ENCODE results near the gene RASGRP4. TPM values are rescaled to one million over a fixed set of nuclear protein-coding genes. Genes with fewer than 3 reads are reported as not detected.
A peak's percentile ranks its signal among the peaks of the same experiment; 100 is the strongest.

RASGRP4 gene
- total RNA-seq, 1 donor from 2014 or later: not detected

DNA sequence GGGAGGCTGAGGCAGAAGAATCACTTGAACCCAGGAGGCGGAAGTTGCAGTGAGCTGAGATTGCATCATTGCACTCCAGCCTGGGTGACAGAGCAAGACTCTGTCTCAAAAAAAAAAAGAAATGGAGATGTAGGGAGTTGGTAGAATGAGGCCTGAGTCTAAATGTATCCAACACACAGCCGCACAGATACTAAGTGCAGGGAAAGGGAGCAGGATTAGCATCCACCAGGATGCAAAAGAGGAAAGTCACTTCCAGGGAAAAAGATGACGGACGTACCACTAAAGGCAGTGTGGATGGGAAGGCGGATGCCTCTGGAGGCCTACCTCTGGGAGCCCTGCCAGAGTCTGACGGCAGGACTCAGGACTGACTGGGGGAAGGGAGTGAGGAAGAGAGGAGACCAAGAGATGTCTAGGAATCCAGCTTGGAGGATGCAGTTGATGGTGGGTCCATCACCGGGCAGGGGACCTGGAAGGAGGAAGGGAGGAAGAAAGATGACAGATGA is 16.3 kb downstream of the RASGRP4 start:
- no peaks in the 10 kb centered on the region for H3K27me3 ChIP-seq (ENCODE audit: insufficient read depth, low read length)
- TF ChIP-seq, protein P1, sequence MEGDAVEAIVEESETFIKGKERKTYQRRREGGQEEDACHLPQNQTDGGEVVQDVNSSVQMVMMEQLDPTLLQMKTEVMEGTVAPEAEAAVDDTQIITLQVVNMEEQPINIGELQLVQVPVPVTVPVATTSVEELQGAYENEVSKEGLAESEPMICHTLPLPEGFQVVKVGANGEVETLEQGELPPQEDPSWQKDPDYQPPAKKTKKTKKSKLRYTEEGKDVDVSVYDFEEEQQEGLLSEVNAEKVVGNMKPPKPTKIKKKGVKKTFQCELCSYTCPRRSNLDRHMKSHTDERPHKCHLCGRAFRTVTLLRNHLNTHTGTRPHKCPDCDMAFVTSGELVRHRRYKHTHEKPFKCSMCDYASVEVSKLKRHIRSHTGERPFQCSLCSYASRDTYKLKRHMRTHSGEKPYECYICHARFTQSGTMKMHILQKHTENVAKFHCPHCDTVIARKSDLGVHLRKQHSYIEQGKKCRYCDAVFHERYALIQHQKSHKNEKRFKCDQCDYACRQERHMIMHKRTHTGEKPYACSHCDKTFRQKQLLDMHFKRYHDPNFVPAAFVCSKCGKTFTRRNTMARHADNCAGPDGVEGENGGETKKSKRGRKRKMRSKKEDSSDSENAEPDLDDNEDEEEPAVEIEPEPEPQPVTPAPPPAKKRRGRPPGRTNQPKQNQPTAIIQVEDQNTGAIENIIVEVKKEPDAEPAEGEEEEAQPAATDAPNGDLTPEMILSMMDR (IDR thresholded peaks at IDR 0.05; ENCODE audit: insufficient read depth, low read depth, low read length): no peak
- no peak for TF ChIP-seq EZH2 (IDR thresholded peaks at IDR 0.05; ENCODE audit: insufficient read depth, low read length)

DNA sequence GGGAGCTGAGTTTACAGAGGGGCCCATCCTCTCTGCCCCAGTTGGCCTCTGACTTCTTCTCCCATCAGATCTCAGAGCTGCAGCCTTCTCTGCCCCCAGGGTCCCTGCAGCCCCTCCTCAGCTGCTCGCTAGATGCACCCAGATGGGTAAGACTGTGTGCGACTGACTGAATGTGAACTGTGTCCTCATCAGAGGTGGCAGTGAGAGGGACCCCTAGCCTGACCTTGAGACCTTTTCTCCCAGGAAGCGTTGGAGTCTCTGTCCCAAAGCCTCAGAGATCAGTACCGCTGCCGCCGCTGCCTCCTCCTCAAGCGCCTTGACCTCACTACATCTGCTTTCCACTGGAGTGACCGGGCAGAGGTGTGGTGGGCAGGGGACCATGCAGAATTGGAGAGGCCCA is 20.7 kb downstream of the RASGRP4 start:
- H3K36me3 Mint-ChIP-seq (ENCODE audit: low read depth, unreplicated experiment): peaks cover 12% of the 10 kb centered on the region
- H3K9me3 Mint-ChIP-seq (ENCODE audit: unreplicated experiment): peaks cover 4% of the 10 kb centered on the region
- no peak overlapping the region for H3K9ac ChIP-seq (ENCODE audit: low read length)
- H3K9me3 ChIP-seq (ENCODE audit: insufficient read depth, low read depth, low read length): no peaks in the 10 kb centered on the region
- H3K4me2 ChIP-seq (ENCODE audit: low read length): no peak overlapping the region
- no peak overlapping the region for H3K27ac ChIP-seq (ENCODE audit: low read depth, low read length)
- TF ChIP-seq, protein P1 (IDR thresholded peaks at IDR 0.05; ENCODE audit: insufficient read depth, low read depth, low read length): no peak
- no peak for TF ChIP-seq EZH2 (IDR thresholded peaks at IDR 0.05; ENCODE audit: insufficient read depth, low read length)
- FAIRE-seq: no peak
- peaks cover 4% of the 10 kb centered on the region for H3K27me3 Mint-ChIP-seq (ENCODE audit: low read depth, unreplicated experiment)
- H4K20me1 ChIP-seq (ENCODE audit: insufficient read depth, low read length): no peaks in the 10 kb centered on the region
- no peak overlapping the region for H3K27ac Mint-ChIP-seq (ENCODE audit: unreplicated experiment)
- H3K36me3 ChIP-seq (ENCODE audit: insufficient read depth, low read length): no peaks in the 10 kb centered on the region
- H3K27me3 ChIP-seq (ENCODE audit: insufficient read depth, low read length): no peaks in the 10 kb centered on the region
- peaks cover 8% of the 10 kb centered on the region for H3K79me2 ChIP-seq (ENCODE audit: insufficient read depth, low read length)
- peaks cover 4% of the 10 kb centered on the region for H3K4me1 ChIP-seq (ENCODE audit: insufficient read depth, low read length)
- no peak for DNase-seq (ENCODE audit: low read depth)
- H3K4me3 Mint-ChIP-seq (ENCODE audit: unreplicated experiment): peak overlapping the region; percentile 62
- no peak overlapping the region for H2AFZ ChIP-seq (ENCODE audit: low read depth, low read length)
- H3K4me3 ChIP-seq (ENCODE audit: insufficient read depth, low read depth, low read length): no peak overlapping the region
- peaks cover 11% of the 10 kb centered on the region for H3K4me1 Mint-ChIP-seq (ENCODE audit: low read depth, unreplicated experiment)

More for the DNA sequence above, 16.3 kb downstream of the RASGRP4 start:
- Histone ChIP-seq H3K27ac (ENCODE audit: low read depth, low read length) (no peak overlapping the region), H3K4me2 (ENCODE audit: low read length) (no peak overlapping the region), H3K79me2 (ENCODE audit: insufficient read depth, low read length) (no peaks in the 10 kb centered on the region), H2AFZ (ENCODE audit: low read depth, low read length) (no peak overlapping the region), H4K20me1 (ENCODE audit: insufficient read depth, low read length) (no peaks in the 10 kb centered on the region), H3K4me1 (ENCODE audit: insufficient read depth, low read length) (no peaks in the 10 kb centered on the region), H3K4me3 (ENCODE audit: insufficient read depth, low read depth, low read length) (no peak overlapping the region), H3K9ac (ENCODE audit: low read length) (no peak overlapping the region), H3K36me3 (ENCODE audit: insufficient read depth, low read length) (no peaks in the 10 kb centered on the region), H3K9me3 (ENCODE audit: insufficient read depth, low read depth, low read length) (no peaks in the 10 kb centered on the region)
- H3K36me3 Mint-ChIP-seq (ENCODE audit: low read depth, unreplicated experiment): peaks cover 15% of the 10 kb centered on the region
- peaks cover 3% of the 10 kb centered on the region for H3K4me1 Mint-ChIP-seq (ENCODE audit: low read depth, unreplicated experiment)
- H3K27ac Mint-ChIP-seq (ENCODE audit: unreplicated experiment): no peak overlapping the region
- FAIRE-seq: no peak
- peaks cover 6% of the 10 kb centered on the region for H3K9me3 Mint-ChIP-seq (ENCODE audit: unreplicated experiment)
- peak; percentile 36 for DNase-seq (ENCODE audit: low read depth)
- H3K4me3 Mint-ChIP-seq (ENCODE audit: unreplicated experiment): peak overlapping the region; percentile 40
- H3K27me3 Mint-ChIP-seq (ENCODE audit: low read depth, unreplicated experiment): peaks cover 9% of the 10 kb centered on the region

DNA sequence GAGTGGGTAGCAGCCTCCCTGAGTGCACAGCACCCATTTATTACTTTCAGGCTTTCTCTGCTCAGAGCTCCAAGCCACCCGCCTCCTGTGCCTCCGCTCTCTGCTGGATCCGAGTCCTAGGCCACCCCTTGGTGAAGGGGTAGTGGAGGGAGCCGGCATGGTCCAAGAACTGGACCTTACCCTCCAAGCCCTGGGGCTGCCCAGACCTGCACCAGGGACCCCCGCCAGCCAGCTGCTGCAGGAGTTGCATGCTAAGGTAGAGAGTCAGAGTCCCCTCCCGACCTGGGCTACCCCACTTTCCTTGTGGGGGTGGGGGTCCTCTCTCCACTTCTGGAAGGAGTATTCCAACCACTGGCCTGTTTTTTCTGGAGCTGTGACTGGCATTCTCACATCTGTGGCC is 21.2 kb downstream of the RASGRP4 start:
- H3K9ac ChIP-seq (ENCODE audit: low read length): no peak overlapping the region
- H3K36me3 Mint-ChIP-seq (ENCODE audit: low read depth, unreplicated experiment): peaks cover 11% of the 10 kb centered on the region
- TF ChIP-seq EZH2 (IDR thresholded peaks at IDR 0.05; ENCODE audit: insufficient read depth, low read length): no peak
- TF ChIP-seq, protein P1 (IDR thresholded peaks at IDR 0.05; ENCODE audit: insufficient read depth, low read depth, low read length): no peak
- H3K4me3 ChIP-seq (ENCODE audit: insufficient read depth, low read depth, low read length): no peak overlapping the region
- peaks cover 4% of the 10 kb centered on the region for H3K4me1 ChIP-seq (ENCODE audit: insufficient read depth, low read length)
- H3K4me3 Mint-ChIP-seq (ENCODE audit: unreplicated experiment): no peak overlapping the region
- H3K27me3 Mint-ChIP-seq (ENCODE audit: low read depth, unreplicated experiment): peaks cover 3% of the 10 kb centered on the region
- H3K9me3 ChIP-seq (ENCODE audit: insufficient read depth, low read depth, low read length): no peaks in the 10 kb centered on the region
- H3K4me2 ChIP-seq (ENCODE audit: low read length): no peak overlapping the region
- H3K27me3 ChIP-seq (ENCODE audit: insufficient read depth, low read length): no peaks in the 10 kb centered on the region
- H3K79me2 ChIP-seq (ENCODE audit: insufficient read depth, low read length): peaks cover 8% of the 10 kb centered on the region
- H3K9me3 Mint-ChIP-seq (ENCODE audit: unreplicated experiment): peaks cover 3% of the 10 kb centered on the region
- H3K36me3 ChIP-seq (ENCODE audit: insufficient read depth, low read length): no peaks in the 10 kb centered on the region
- peaks cover 13% of the 10 kb centered on the region for H3K4me1 Mint-ChIP-seq (ENCODE audit: low read depth, unreplicated experiment)
- no peak for FAIRE-seq
- H4K20me1 ChIP-seq (ENCODE audit: insufficient read depth, low read length): no peaks in the 10 kb centered on the region
- no peak overlapping the region for H3K27ac Mint-ChIP-seq (ENCODE audit: unreplicated experiment)
- H2AFZ ChIP-seq (ENCODE audit: low read depth, low read length): no peak overlapping the region
- DNase-seq (ENCODE audit: low read depth): no peak
- no peak overlapping the region for H3K27ac ChIP-seq (ENCODE audit: low read depth, low read length)
